K562 (cell line): ENCODE data around the gene GNRH2. TPM values are rescaled to one million over a fixed set of nuclear protein-coding genes. Genes with fewer than 3 reads are reported as not detected.

Source experiments
- CTBP1 ChIP-seq: fragments of 450-650 bp; IDR thresholded peaks from 2 replicates; pipeline ENCODE4 v1.6.1; 2016; ENCODE audit warnings: borderline replicate concordance
- CXXC5 ChIP-seq: fragments of 250-450 bp; sonication (Bioruptor Pico); IDR thresholded peaks from 2 replicates; pipeline ENCODE4 v1.8.0; 2022; ENCODE audit warnings: inconsistent platforms, mild to moderate bottlenecking, moderate library complexity
- EP400 ChIP-seq: fragments of 450-650 bp; IDR thresholded peaks from 2 replicates; pipeline ENCODE4 v1.6.1; 2017; ENCODE audit warnings: antibody characterized with exemption, mild to moderate bottlenecking, moderate library complexity
- ETV6 ChIP-seq, 3 experiments: fragments of 150-350 bp in 1 of 3; sonication (generic) in 1 of 3; formaldehyde crosslinking in 1 of 3; IDR thresholded peaks; 2 replicates each; pipeline versions ENCODE4 v1.6.1 to v1.8.0; 2014 to 2022; ENCODE audit warnings: borderline replicate concordance in 2 of 3, low read depth in 2 of 3, antibody characterized with exemption in 1 of 3, low read length in 1 of 3, mild to moderate bottlenecking in 1 of 3, missing genetic modification reagents in 1 of 3
- GTF3C2 ChIP-seq: IDR thresholded peaks from 3 replicates; pipeline ENCODE4 v1.6.1; 2011; ENCODE audit warnings: borderline replicate concordance, mild to moderate bottlenecking, moderate library complexity; ENCODE audit not compliant: insufficient read length; ENCODE audit errors: extremely low read depth
- L3MBTL2 ChIP-seq: fragments of 450-650 bp; IDR thresholded peaks from 2 replicates; pipeline ENCODE4 v1.6.1; 2016; ENCODE audit warnings: mild to moderate bottlenecking, moderate library complexity
- MYC ChIP-seq, 2 experiments: fragments of 250-450 bp in 1 of 2; sonication (Bioruptor Pico) in 1 of 2; IDR thresholded peaks; 2 replicates each; pipeline versions ENCODE4 v1.5.1 to v1.6.1; 2012 to 2021; ENCODE audit warnings: low read depth in 2 of 2, borderline replicate concordance in 1 of 2, improper control_type of control experiment in 1 of 2, low read length in 1 of 2, mild to moderate bottlenecking in 1 of 2, moderate library complexity in 1 of 2
- SAFB ChIP-seq: fragments of 200-400 bp; formaldehyde crosslinking; IDR thresholded peaks from 2 replicates; pipeline ENCODE4 v1.6.1; 2017; ENCODE audit warnings: low read depth, low read length, borderline replicate concordance
- SIX5 ChIP-seq, 2 experiments: IDR thresholded peaks; 2 replicates each; pipeline ENCODE4 v1.6.1; 2011; ENCODE audit warnings: low read length in 2 of 2, borderline replicate concordance in 1 of 2, low read depth in 1 of 2, mild to moderate bottlenecking in 1 of 2, moderate library complexity in 1 of 2; ENCODE audit not compliant: insufficient read depth in 1 of 2
- SLC30A9 ChIP-seq: fragments of 250-450 bp; sonication (Bioruptor Pico); IDR thresholded peaks from 2 replicates; pipeline ENCODE4 v1.8.0; 2022; ENCODE audit warnings: mild to moderate bottlenecking, moderate library complexity
- U2AF1 ChIP-seq: fragments of 200-400 bp; formaldehyde crosslinking; optimal IDR thresholded peaks from 2 replicates; pipeline ENCODE3; 2017; ENCODE audit warnings: mild to moderate bottlenecking, low read depth, low read length, moderate library complexity
- XRCC5 ChIP-seq: fragments of 200-400 bp; formaldehyde crosslinking; IDR thresholded peaks from 2 replicates; pipeline ENCODE4 v1.6.1; 2017; ENCODE audit warnings: low read depth, mild to moderate bottlenecking, low read length
- ZBTB11 ChIP-seq, 3 experiments: fragments of 200-800 bp in 1 of 3; fragments of 250-450 bp in 1 of 3; fragments of 450-650 bp in 1 of 3; sonication (Bioruptor Pico) in 1 of 3; sonication (Bioruptor generic) in 1 of 3; formaldehyde crosslinking in 1 of 3; IDR thresholded peaks; 2 replicates each; pipeline versions ENCODE4 v1.6.1 to v1.8.0; 2016 to 2022; ENCODE audit warnings: mild to moderate bottlenecking in 2 of 3, missing genetic modification characterization in 2 of 3, missing compliant biosample characterization in 1 of 3, moderate library complexity in 1 of 3
- ZBTB2 ChIP-seq: fragments of 450-650 bp; IDR thresholded peaks from 2 replicates; pipeline ENCODE4 v1.6.1; 2016; ENCODE audit warnings: antibody characterized with exemption
- ZNF699 ChIP-seq: fragments of 250-450 bp; sonication (Bioruptor Pico); IDR thresholded peaks from 2 replicates; pipeline ENCODE4 v1.8.0; 2021; ENCODE audit warnings: mild to moderate bottlenecking, moderate library complexity; ENCODE audit not compliant: insufficient replicate concordance
- polyA plus RNA-seq, 8 experiments: library from polyadenylated mRNA; depleted of rRNA in 4 of 8; stranded (reverse) in 5 of 8; unstranded in 3 of 8; fragments of >200 nt; fragmentation: Nextera tagmentation in 2 of 8; fragmentation: Illumina TruSeq in 1 of 8; extraction: Ambion mirVana in 2 of 8; extraction: Trizol in 1 of 8; gene quantifications; 2 replicates each; pipeline versions ENCODE4 v1.2.1 to v1.2.3, GENCODE V29; 2011 to 2014; ENCODE audit warnings: inconsistent platforms in 1 of 8, missing spikeins in 1 of 8
- total RNA-seq, 7 experiments: library from RNA; depleted of rRNA in 6 of 7; stranded (reverse); fragments of >200 nt in 6 of 7; fragmentation: Illumina TruSeq in 2 of 7; extraction: Trizol in 2 of 7; gene quantifications; 2 replicates each; pipeline versions ENCODE4 v1.2.1 to v1.2.3, GENCODE V29; 2011 to 2021; ENCODE audit warnings: low replicate concordance in 1 of 7

Gene GNRH2
- total and polyA plus RNA-seq, 9 of the 15 experiments (the other 6 are each of a cell fraction or from before 2014, with no cell fraction given), result 0.11 to 0.50 (median 0.24) TPM; not detected in 5

GRCh38 chr20:3045816-3046676 is 2.6 kb downstream of the GNRH2 start, which contains the start of gene MRPS26 (continued):
- TF ChIP-seq GTF3C2 (no peak), MYC (IDR thresholded peaks at IDR 0.05; ENCODE audit: low read depth, low read length) (peak; percentile 81), MYC (CRISPR knock-in tag; IDR thresholded peaks at IDR 0.05; ENCODE audit: borderline replicate concordance, low read depth) (no peak; the same call in 1 of the 2 replicates), SLC30A9 (CRISPR knock-in tag) (no peak), L3MBTL2 (peak; percentile 75), EP400 (peak; percentile 79), ETV6 (IDR thresholded peaks at IDR 0.05; ENCODE audit: borderline replicate concordance in 1 of 2, low read depth in 2 of 2, low read length in 1 of 2) (no peak), ETV6 (CRISPR knock-in tag; IDR thresholded peaks at IDR 0.05; ENCODE audit: borderline replicate concordance) (0 out of 2 replicates have a peak, but pooled peaks have one; percentile 7), XRCC5 (0 out of 2 replicates have a peak, but pooled peaks have one; percentile 40), ZBTB11 (CRISPR knock-in tag; IDR thresholded peaks at IDR 0.05) (peak in 2 of 3 experiments; percentile 12 to 71; a peak in 1 of 6 replicates), ZNF699 (CRISPR knock-in tag) (no peak), CXXC5 (peak; percentile 87), U2AF1 (peak; percentile 13), CTBP1 (peak; percentile 77), ZBTB2 (peak; percentile 15; the same call in 1 of the 2 replicates), SIX5 (IDR thresholded peaks at IDR 0.05; ENCODE audit: borderline replicate concordance in 1 of 2, insufficient read depth in 1 of 2, low read depth in 1 of 2, low read length in 2 of 2) (peak; percentile 55 to 60; a peak in 3 of 4 replicates), SAFB (peak; percentile 80)
